ENCODE measurements around the gene TMED4. TPM values are rescaled to one million over a fixed set of nuclear protein-coding genes. Genes with fewer than 3 reads are reported as not detected.

The TMED4 gene
- total and polyA plus RNA-seq, 2 donors (not counting 3 experiments of a cell fraction or from before 2014, with no cell fraction given): 63.4 to 89.7 TPM

DNA sequence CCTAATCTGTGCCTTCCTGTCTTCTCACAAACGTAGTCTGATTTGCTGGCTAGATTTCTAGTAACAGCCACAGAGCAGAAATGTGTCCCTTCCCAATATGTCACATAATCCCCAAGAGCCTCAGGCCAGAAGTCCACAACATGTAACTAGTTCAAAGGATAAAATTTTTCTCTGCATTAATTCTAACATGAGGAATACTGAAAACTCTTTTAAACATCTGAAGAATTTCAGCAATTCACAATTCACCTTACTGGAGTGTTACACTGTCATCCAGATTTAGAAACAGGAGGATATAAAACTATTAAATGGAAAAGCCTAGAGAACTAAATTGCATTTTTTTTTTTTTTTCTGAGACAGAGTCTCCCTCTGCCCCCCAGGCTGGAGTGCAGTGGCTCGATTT lies 5.8 kb downstream of the TMED4 start:
- Histone ChIP-seq H3K27me3 (ENCODE audit: control insufficient read depth in 2 of 2, insufficient read depth in 2 of 2, low read length in 2 of 2) (no peaks in the 10 kb centered on the region), H3K9me3 (replicated peaks; ENCODE audit: control insufficient read depth, insufficient read depth, low read length) (no peaks in the 10 kb centered on the region), H3K79me2 (ENCODE audit: control insufficient read depth, insufficient read depth, low read length) (peaks cover 37% of the 10 kb centered on the region), H3K4me3 (replicated peaks in 1 of 3; ENCODE audit: insufficient read depth in 1 of 3, low read depth in 1 of 3, low read length in 3 of 3) (no peak overlapping the region), H3K27ac (ENCODE audit: insufficient read depth, low read depth, low read length) (no peak overlapping the region), H2AFZ (ENCODE audit: low read depth, low read length) (no peak overlapping the region), H3K4me1 (ENCODE audit: control insufficient read depth, extremely low read depth, insufficient read depth, low read length) (peaks cover 15% of the 10 kb centered on the region), H3K9ac (replicated peaks; ENCODE audit: extremely low read depth, insufficient read depth, low read length) (no peak overlapping the region), H3K36me3 (ENCODE audit: control insufficient read depth in 2 of 2, extremely low read depth in 1 of 2, insufficient read depth in 2 of 2, low read length in 2 of 2) (peaks cover 15 to 22% of the 10 kb centered on the region in 2 experiments), H3K9me1 (replicated peaks; ENCODE audit: control insufficient read depth, extremely low read depth, insufficient read depth, low read length) (no peaks in the 10 kb centered on the region), H3K4me2 (ENCODE audit: insufficient read depth, low read length) (no peak overlapping the region), H4K20me1 (replicated peaks; ENCODE audit: control insufficient read depth, extremely low read depth, insufficient read depth, low read length) (no peaks in the 10 kb centered on the region)
- FAIRE-seq (no peak), DNase-seq (ENCODE audit: low read depth, low spot score) (no peak)
- CTCF ChIA-PET: interaction anchor here (1.7 kb wide), 1 partner anchor 11 kb away, joined by 6 read pairs; no protein-coding TSS in a partner anchor
- POLR2A ChIA-PET: no interaction called here
- dilution Hi-C loops (cut with MboI; ENCODE audit: extremely low pct_ligation_motif_present, low sequenced_read_pairs): no loop called here
- BruUV-seq (replicated peaks): no TSS peak
- TF ChIP-seq POLR2A (IDR thresholded peaks at IDR 0.05; ENCODE audit: low read depth, low read length): no peak
- TF ChIP-seq, protein P1, sequence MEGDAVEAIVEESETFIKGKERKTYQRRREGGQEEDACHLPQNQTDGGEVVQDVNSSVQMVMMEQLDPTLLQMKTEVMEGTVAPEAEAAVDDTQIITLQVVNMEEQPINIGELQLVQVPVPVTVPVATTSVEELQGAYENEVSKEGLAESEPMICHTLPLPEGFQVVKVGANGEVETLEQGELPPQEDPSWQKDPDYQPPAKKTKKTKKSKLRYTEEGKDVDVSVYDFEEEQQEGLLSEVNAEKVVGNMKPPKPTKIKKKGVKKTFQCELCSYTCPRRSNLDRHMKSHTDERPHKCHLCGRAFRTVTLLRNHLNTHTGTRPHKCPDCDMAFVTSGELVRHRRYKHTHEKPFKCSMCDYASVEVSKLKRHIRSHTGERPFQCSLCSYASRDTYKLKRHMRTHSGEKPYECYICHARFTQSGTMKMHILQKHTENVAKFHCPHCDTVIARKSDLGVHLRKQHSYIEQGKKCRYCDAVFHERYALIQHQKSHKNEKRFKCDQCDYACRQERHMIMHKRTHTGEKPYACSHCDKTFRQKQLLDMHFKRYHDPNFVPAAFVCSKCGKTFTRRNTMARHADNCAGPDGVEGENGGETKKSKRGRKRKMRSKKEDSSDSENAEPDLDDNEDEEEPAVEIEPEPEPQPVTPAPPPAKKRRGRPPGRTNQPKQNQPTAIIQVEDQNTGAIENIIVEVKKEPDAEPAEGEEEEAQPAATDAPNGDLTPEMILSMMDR (IDR thresholded peaks at IDR 0.05; ENCODE audit: extremely low read depth in 1 of 2, insufficient read depth in 1 of 2, low read depth in 1 of 2, low read length in 2 of 2): no peak
- TF ChIP-seq EZH2 (IDR thresholded peaks at IDR 0.05; ENCODE audit: borderline replicate concordance, low read depth, low read length, severe bottlenecking): no peak
- TF ChIP-seq MYC (IDR thresholded peaks at IDR 0.05; ENCODE audit: low read depth, low read length): no peak
- no peak for TF ChIP-seq JUN (IDR thresholded peaks at IDR 0.05; ENCODE audit: borderline replicate concordance, insufficient read depth, insufficient read length, low read depth)
- no peak for TF ChIP-seq FOS (IDR thresholded peaks at IDR 0.05; ENCODE audit: borderline replicate concordance, insufficient read depth, low read length)
- no peak for TF ChIP-seq GATA2 (IDR thresholded peaks at IDR 0.05; ENCODE audit: insufficient read depth, insufficient read length, low read depth, low read length)
- no peak for TF ChIP-seq POLR2AphosphoS5 (IDR thresholded peaks at IDR 0.05; ENCODE audit: insufficient read depth, low read depth, low read length)
- TF ChIP-seq, protein P2, sequence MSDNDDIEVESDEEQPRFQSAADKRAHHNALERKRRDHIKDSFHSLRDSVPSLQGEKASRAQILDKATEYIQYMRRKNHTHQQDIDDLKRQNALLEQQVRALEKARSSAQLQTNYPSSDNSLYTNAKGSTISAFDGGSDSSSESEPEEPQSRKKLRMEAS (IDR thresholded peaks at IDR 0.05; ENCODE audit: insufficient read depth, insufficient read length): no peak
- intact Hi-C loops (cut with micrococcal nuclease): no loop called here
